K562 (cell line): Measurements from ENCODE around the gene PIGX. TPM values are rescaled to one million over a fixed set of nuclear protein-coding genes. Genes with fewer than 3 reads are reported as not detected.

Source experiments
- DIDO1 ChIP-seq: fragments of 450-650 bp; IDR thresholded peaks from 2 replicates; pipeline ENCODE4 v1.6.1; 2016; ENCODE audit warnings: low read depth, missing biosample characterization, missing genetic modification characterization
- ELF1 ChIP-seq: fragments of 200-800 bp; sonication (Bioruptor generic); IDR thresholded peaks from 2 replicates; pipeline ENCODE4 v1.6.1; 2016; ENCODE audit warnings: missing genetic modification characterization, missing compliant biosample characterization
- ELK3 ChIP-seq: fragments of 450-650 bp; formaldehyde crosslinking; IDR thresholded peaks from 2 replicates; pipeline ENCODE4 v1.4.0; 2020; ENCODE audit warnings: mild to moderate bottlenecking
- EP300 ChIP-seq: IDR thresholded peaks from 2 replicates; pipeline ENCODE4 v1.6.1; 2012; ENCODE audit warnings: low read length, improper control_type of control experiment
- FOXA3 ChIP-seq, 2 experiments: fragments of 450-650 bp in 1 of 2; sonication (generic) in 1 of 2; formaldehyde crosslinking; IDR thresholded peaks in 1 of 2; conservative IDR thresholded peaks in 1 of 2; 2 replicates each; pipeline versions ENCODE4 v1.4.0 to v1.8.0; 2020 to 2022; ENCODE audit warnings: mild to moderate bottlenecking in 2 of 2, missing genetic modification reagents in 1 of 2
- FOXP1 ChIP-seq: sonication (generic); formaldehyde crosslinking; IDR thresholded peaks from 2 replicates; pipeline ENCODE4 v1.8.0; 2022; ENCODE audit warnings: mild to moderate bottlenecking, missing genetic modification reagents
- FOXP4 ChIP-seq: sonication (generic); formaldehyde crosslinking; IDR thresholded peaks from 2 replicates; pipeline ENCODE4 v1.8.0; 2022; ENCODE audit warnings: mild to moderate bottlenecking, missing genetic modification reagents, borderline replicate concordance
- FUS ChIP-seq: fragments of 200-400 bp; formaldehyde crosslinking; optimal IDR thresholded peaks from 2 replicates; pipeline ENCODE3; 2017; ENCODE audit warnings: low read depth, low read length
- GTF2E2 ChIP-seq: fragments of 200-800 bp; sonication (Bioruptor generic); IDR thresholded peaks from 2 replicates; pipeline ENCODE4 v1.6.1; 2016; ENCODE audit warnings: missing genetic modification characterization, missing compliant biosample characterization
- MITF ChIP-seq: IDR thresholded peaks from 2 replicates; pipeline ENCODE4 v1.6.1; 2014; ENCODE audit warnings: antibody characterized with exemption
- NFIC ChIP-seq: fragments of 450-650 bp; IDR thresholded peaks from 2 replicates; pipeline ENCODE4 v1.6.1; 2017; ENCODE audit warnings: mild to moderate bottlenecking, inconsistent platforms
- SRSF7 ChIP-seq: fragments of 200-400 bp; formaldehyde crosslinking; optimal IDR thresholded peaks from 2 replicates; pipeline ENCODE3; 2017; ENCODE audit warnings: mild to moderate bottlenecking, low read depth, low read length
- UBTF ChIP-seq, 2 experiments: IDR thresholded peaks; 2 replicates each; pipeline ENCODE4 v1.6.1; 2012; ENCODE audit warnings: improper control_type of control experiment in 2 of 2, low read depth in 2 of 2, low read length in 2 of 2, borderline replicate concordance in 1 of 2
- VEZF1 ChIP-seq: fragments of 200-800 bp; sonication (Bioruptor generic); IDR thresholded peaks from 2 replicates; pipeline ENCODE4 v1.6.1; 2017; ENCODE audit warnings: missing genetic modification characterization, missing compliant biosample characterization
- ZBED1 ChIP-seq: IDR thresholded peaks from 2 replicates; pipeline ENCODE4 v1.6.1; 2014
- ZBTB2 ChIP-seq: fragments of 450-650 bp; IDR thresholded peaks from 2 replicates; pipeline ENCODE4 v1.6.1; 2016; ENCODE audit warnings: antibody characterized with exemption
- ZNF764 ChIP-seq: fragments of 250-450 bp; sonication (Bioruptor Pico); IDR thresholded peaks from 2 replicates; pipeline ENCODE4 v1.4.0; 2020; ENCODE audit warnings: low read depth, mild to moderate bottlenecking, moderate library complexity
- polyA plus RNA-seq, 8 experiments: library from polyadenylated mRNA; depleted of rRNA in 4 of 8; stranded (reverse) in 5 of 8; unstranded in 3 of 8; fragments of >200 nt; fragmentation: Nextera tagmentation in 2 of 8; fragmentation: Illumina TruSeq in 1 of 8; extraction: Ambion mirVana in 2 of 8; extraction: Trizol in 1 of 8; gene quantifications; 2 replicates each; pipeline versions ENCODE4 v1.2.1 to v1.2.3, GENCODE V29; 2011 to 2014; ENCODE audit warnings: inconsistent platforms in 1 of 8, missing spikeins in 1 of 8
- total RNA-seq, 7 experiments: library from RNA; depleted of rRNA in 6 of 7; stranded (reverse); fragments of >200 nt in 6 of 7; fragmentation: Illumina TruSeq in 2 of 7; extraction: Trizol in 2 of 7; gene quantifications; 2 replicates each; pipeline versions ENCODE4 v1.2.1 to v1.2.3, GENCODE V29; 2011 to 2021; ENCODE audit warnings: low replicate concordance in 1 of 7

PIGX gene
- total and polyA plus RNA-seq, 9 of the 15 experiments (the other 6 are each of a cell fraction or from before 2014, with no cell fraction given): 3.7 to 36.3 (median 26.9) TPM

- TF ChIP-seq SRSF7 (no peak), FOXP1 (CRISPR knock-in tag) (peak; percentile 69; the same call in 1 of the 2 replicates), ZBTB2 (peak; percentile 69), NFIC (0 out of 2 replicates have a peak, but pooled peaks have one; percentile 18), MITF (0 out of 2 replicates have a peak, but pooled peaks have one; percentile 3), FOXP4 (CRISPR knock-in tag) (no peak), GTF2E2 (tag) (0 out of 2 replicates have a peak, but pooled peaks have one; percentile 65), ELK3 (CRISPR knock-in tag) (no peak; the same call in 1 of the 2 replicates), ELF1 (tag) (peak; percentile 59; the same call in 1 of the 2 replicates), FOXA3 (CRISPR knock-in tag; conservative IDR thresholded peaks at IDR 0.05 in 1 of 2, IDR thresholded peaks at IDR 0.05 in 1 of 2) (peak in 1 of 2 experiments; percentile 36; a peak in 1 of 4 replicates), EP300 (0 out of 2 replicates have a peak, but pooled peaks have one; percentile 2), VEZF1 (CRISPR knock-in tag) (peak; percentile 84), ZBED1 (no peak), FUS (peak; percentile 23), DIDO1 (tag) (no peak), ZNF764 (CRISPR knock-in tag) (peak; percentile 94), UBTF (IDR thresholded peaks at IDR 0.05; ENCODE audit: borderline replicate concordance in 1 of 2, low read depth in 2 of 2, low read length in 2 of 2) (peak; percentile 50 to 78; a peak in 2 of 4 replicates)
These were observed at the start of gene PIGX, which contains the start of gene CEP19 (continued) for GRCh38 chr3:196711838-196712513.
